SK-N-SH (cell line): ENCODE measurements around the gene NTRK2. TPM values are rescaled to one million over a fixed set of nuclear protein-coding genes. Genes with fewer than 3 reads are reported as not detected.

ENCODE experiments used
- CTCF ChIA-PET: fragments of 300-600, 350-600 bp; formaldehyde crosslinking; extraction: SDS; loops from one replicate; lab custom pipeline; 2021; lab: Yijun Ruan, JAX
- POLR2A ChIA-PET: fragments of 350-600 bp; sonication (Branson Sonifier 250); formaldehyde crosslinking; extraction: SDS; loops from one replicate; lab custom pipeline; 2020; ENCODE audit warnings: antibody characterized with exemption, inconsistent platforms; lab: Yijun Ruan, JAX
- DNase-seq: peaks from one replicate; pipeline ENCODE4 v3.0.0; 2012
- H2AFZ ChIP-seq: fragments of 200-600 bp; sonication (generic); 2 replicates; pipeline ENCODE4 v1.8.1; 2016; ENCODE audit warnings: antibody characterized with exemption, mild to moderate bottlenecking, low read depth
- H3F3A ChIP-seq: fragments of 200-600 bp; sonication (generic); replicated peaks from 2 replicates; pipeline ENCODE3; 2016; ENCODE audit warnings: antibody characterized with exemption, mild to moderate bottlenecking; ENCODE audit not compliant: insufficient read depth
- H3K27ac ChIP-seq, 2 experiments: fragments of 200-500 bp in 1 of 2; fragments of 200-600 bp in 1 of 2; sonication (Bioruptor generic) in 1 of 2; sonication (generic), shearing (Covaris generic) in 1 of 2; 2 replicates each; pipeline versions ENCODE4 v1.5.1 to v1.6.1; 2014 to 2016; ENCODE audit warnings: low read depth in 2 of 2, inconsistent platforms in 1 of 2, low read length in 1 of 2, mild to moderate bottlenecking in 1 of 2, mixed read lengths in 1 of 2
- H3K27me3 ChIP-seq: fragments of 200-600 bp; sonication (generic), shearing (Covaris generic); 2 replicates; pipeline ENCODE4 v1.6.1; 2016; ENCODE audit warnings: mixed run types; ENCODE audit not compliant: insufficient read depth
- H3K36me3 ChIP-seq, 2 experiments: fragments of 200-500 bp in 1 of 2; fragments of 200-600 bp in 1 of 2; sonication (Bioruptor generic) in 1 of 2; sonication (generic) in 1 of 2; replicated peaks in 1 of 2; 2 replicates each; pipeline versions ENCODE3 to v1.5.1; 2014 to 2016; ENCODE audit warnings: low read length in 1 of 2, mild to moderate bottlenecking in 1 of 2; ENCODE audit not compliant: insufficient read depth in 2 of 2, control insufficient read depth in 1 of 2
- H3K4me1 ChIP-seq, 2 experiments: fragments of 200-500 bp in 1 of 2; fragments of 200-600 bp in 1 of 2; sonication (Bioruptor generic) in 1 of 2; sonication (generic), shearing (Covaris generic) in 1 of 2; 2 replicates each; pipeline versions ENCODE4 v1.5.1 to v1.6.1; 2014 to 2016; ENCODE audit warnings: low read depth in 1 of 2, low read length in 1 of 2, mixed run types in 1 of 2; ENCODE audit not compliant: insufficient read depth in 2 of 2, control insufficient read depth in 1 of 2
- H3K4me2 ChIP-seq: fragments of 200-600 bp; sonication (generic), shearing (Covaris generic); 2 replicates; pipeline ENCODE4 v1.6.1; 2017; ENCODE audit warnings: mixed run types
- H3K4me3 ChIP-seq, 2 experiments: fragments of 200-500 bp in 1 of 2; fragments of 200-600 bp in 1 of 2; sonication (Bioruptor generic) in 1 of 2; sonication (generic), shearing (Covaris generic) in 1 of 2; 2 replicates each; pipeline versions ENCODE4 v1.5.1 to v1.8.1; 2014 to 2016; ENCODE audit warnings: low read depth in 2 of 2, inconsistent platforms in 1 of 2, low read length in 1 of 2, mild to moderate bottlenecking in 1 of 2, mixed read lengths in 1 of 2, moderate library complexity in 1 of 2
- H3K79me2 ChIP-seq: fragments of 200-600 bp; sonication (generic); 2 replicates; pipeline ENCODE4 v1.8.1; 2017; ENCODE audit warnings: mild to moderate bottlenecking; ENCODE audit not compliant: insufficient read depth
- H3K9ac ChIP-seq: fragments of 200-600 bp; sonication (generic); 2 replicates; pipeline ENCODE4 v1.6.1; 2017; ENCODE audit warnings: mixed run types
- H3K9me2 ChIP-seq: fragments of 200-600 bp; sonication (generic); 2 replicates; pipeline ENCODE4 v1.6.1; 2017; ENCODE audit warnings: mixed run types
- H3K9me3 ChIP-seq: fragments of 200-600 bp; sonication (generic); 2 replicates; pipeline ENCODE4 v1.6.1; 2017; ENCODE audit warnings: mixed run types, mild to moderate bottlenecking, moderate library complexity
- H4K20me1 ChIP-seq: fragments of 200-600 bp; sonication (generic); 2 replicates; pipeline ENCODE4 v1.6.1; 2017; ENCODE audit warnings: mild to moderate bottlenecking, mixed run types; ENCODE audit not compliant: insufficient read depth
- CHD2 ChIP-seq: fragments of 150-350 bp; IDR thresholded peaks from 2 replicates; pipeline ENCODE4 v1.6.1; 2018; ENCODE audit warnings: low read length; ENCODE audit not compliant: partially characterized antibody
- EP300 ChIP-seq, 2 experiments: IDR thresholded peaks; 2 replicates each; pipeline versions ENCODE4 v1.4.0 to v1.6.1; 2012; ENCODE audit warnings: borderline replicate concordance in 1 of 2, low read depth in 1 of 2, low read length in 1 of 2
- EZH2phosphoT487 ChIP-seq: fragments of 200-600 bp; sonication (generic); IDR thresholded peaks from 2 replicates; pipeline ENCODE4 v1.6.1; 2017; ENCODE audit warnings: low read depth, mixed run types, mild to moderate bottlenecking, antibody characterized with exemption, moderate library complexity, borderline replicate concordance
- FOXJ3 ChIP-seq: sonication (generic); formaldehyde crosslinking; IDR thresholded peaks from 2 replicates; pipeline ENCODE4 v1.5.1; 2020; ENCODE audit warnings: mild to moderate bottlenecking, missing genetic modification reagents
- GABPA ChIP-seq: IDR thresholded peaks from 2 replicates; pipeline ENCODE4 v1.4.0; 2012; ENCODE audit warnings: low read depth, mild to moderate bottlenecking
- GATA2 ChIP-seq: sonication (generic); formaldehyde crosslinking; IDR thresholded peaks from 2 replicates; pipeline ENCODE4 v1.5.0; 2020; ENCODE audit warnings: mild to moderate bottlenecking, missing genetic modification reagents
- JUND ChIP-seq: IDR thresholded peaks from 2 replicates; pipeline ENCODE4 v1.4.0; 2012
- NFIC ChIP-seq: IDR thresholded peaks from 2 replicates; pipeline ENCODE4 v1.4.0; 2012; ENCODE audit warnings: borderline replicate concordance
- NRF1 ChIP-seq: IDR thresholded peaks from 2 replicates; pipeline ENCODE4 v1.6.1; 2012; ENCODE audit warnings: low read depth, mild to moderate bottlenecking, low read length
- POLR2AphosphoS5 ChIP-seq: IDR thresholded peaks from 2 replicates; pipeline ENCODE4 v1.6.1; 2012; ENCODE audit warnings: low read depth, low read length
- RFX5 ChIP-seq: IDR thresholded peaks from 2 replicates; pipeline ENCODE4 v1.6.1; 2012; ENCODE audit warnings: mild to moderate bottlenecking, improper control_type of control experiment, low read length
- TCF12 ChIP-seq: IDR thresholded peaks from 2 replicates; pipeline ENCODE4 v1.4.0; 2012
- TEAD4 ChIP-seq: IDR thresholded peaks from 2 replicates; pipeline ENCODE4 v1.4.0; 2012; ENCODE audit warnings: mild to moderate bottlenecking, borderline replicate concordance; ENCODE audit not compliant: insufficient read depth
- WGBS: methylation state at CpG from one replicate; pipeline ENCODE4 v1.1.6; 2017; ENCODE audit warnings: low lambda C conversion rate; 5-methylcytosine and 5-hydroxymethylcytosine counted together
- polyA plus RNA-seq, 3 experiments: library from polyadenylated mRNA; depleted of rRNA; stranded (reverse); fragments of >200 nt; gene quantifications; 2 replicates each; pipeline ENCODE4 v1.2.3, GENCODE V29; 2012
- TF ChIP-seq, protein P1 (sequence below): fragments of 150-350 bp; IDR thresholded peaks from 2 replicates; pipeline ENCODE4 v1.6.1; 2016; ENCODE audit warnings: mild to moderate bottlenecking, low read depth, low read length
- TF ChIP-seq, protein P2 (sequence below): fragments of 150-350 bp; IDR thresholded peaks from 2 replicates; pipeline ENCODE4 v1.6.1; 2017; ENCODE audit warnings: antibody characterized with exemption, low read length, low read depth, borderline replicate concordance
- TF ChIP-seq, protein P3 (sequence below): IDR thresholded peaks from 2 replicates; pipeline ENCODE4 v1.6.1; 2012; ENCODE audit warnings: mild to moderate bottlenecking, low read depth, low read length, moderate library complexity
- TF ChIP-seq, protein P4 (sequence below): IDR thresholded peaks from 2 replicates; pipeline ENCODE4 v1.4.0; 2012; ENCODE audit warnings: low read depth, borderline replicate concordance

Gene NTRK2
- polyA plus RNA-seq, 1 of the 3 experiments (the other 2 are of a cell fraction): 0.05 TPM

DNA sequence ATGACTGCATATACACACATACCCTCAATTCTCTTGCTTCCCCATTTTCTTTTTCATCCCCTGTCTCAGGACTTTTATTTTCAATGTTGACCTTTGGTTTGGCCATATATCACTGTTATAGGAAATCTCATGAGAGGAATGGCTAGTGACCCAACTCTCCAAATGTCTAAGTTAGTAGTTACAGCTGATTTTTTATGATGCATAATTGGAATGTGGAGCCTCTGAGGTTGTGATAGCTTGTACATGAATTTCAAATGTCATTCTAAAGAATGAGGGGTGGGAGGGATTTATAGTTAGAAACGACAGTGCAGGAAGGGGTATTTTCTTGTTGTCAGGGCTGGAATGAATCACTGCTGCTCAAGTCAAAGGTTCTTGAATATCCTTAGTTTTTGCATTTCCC, 356.1 kb downstream of the NTRK2 start:
- Histone ChIP-seq H2AFZ (no peak overlapping the region), H3K9ac (no peak overlapping the region), H3K27ac (no peak overlapping the region), H3K9me3 (no peaks in the 10 kb centered on the region), H3K79me2 (no peaks in the 10 kb centered on the region), H3K9me2 (no peaks in the 10 kb centered on the region), H3K4me3 (no peak overlapping the region), H3F3A (no peaks in the 10 kb centered on the region), H3K4me1 (no peaks in the 10 kb centered on the region), H4K20me1 (no peaks in the 10 kb centered on the region), H3K36me3 (no peaks in the 10 kb centered on the region), H3K27me3 (no peaks in the 10 kb centered on the region), H3K4me2 (no peak overlapping the region)
- WGBS: 17% methylated on average over 1 of the region's 1 CpG
- no peak for DNase-seq
- ChIA-PET POLR2A (no interaction called here), CTCF (interaction anchor here (1.2 to 1.5 kb wide), 2 partner anchors 11 to 357 kb away, joined by 4 to 5 read pairs; no protein-coding TSS in a partner anchor)
- TF ChIP-seq, protein P1, sequence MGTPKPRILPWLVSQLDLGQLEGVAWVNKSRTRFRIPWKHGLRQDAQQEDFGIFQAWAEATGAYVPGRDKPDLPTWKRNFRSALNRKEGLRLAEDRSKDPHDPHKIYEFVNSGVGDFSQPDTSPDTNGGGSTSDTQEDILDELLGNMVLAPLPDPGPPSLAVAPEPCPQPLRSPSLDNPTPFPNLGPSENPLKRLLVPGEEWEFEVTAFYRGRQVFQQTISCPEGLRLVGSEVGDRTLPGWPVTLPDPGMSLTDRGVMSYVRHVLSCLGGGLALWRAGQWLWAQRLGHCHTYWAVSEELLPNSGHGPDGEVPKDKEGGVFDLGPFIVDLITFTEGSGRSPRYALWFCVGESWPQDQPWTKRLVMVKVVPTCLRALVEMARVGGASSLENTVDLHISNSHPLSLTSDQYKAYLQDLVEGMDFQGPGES: no peak
- TF ChIP-seq GATA2 (CRISPR knock-in tag) (no peak), CHD2 (no peak), TEAD4 (no peak), NRF1 (no peak), GABPA (no peak), NFIC (no peak), TCF12 (no peak), JUND (no peak), POLR2AphosphoS5 (no peak), RFX5 (no peak)
- TF ChIP-seq, protein P2, sequence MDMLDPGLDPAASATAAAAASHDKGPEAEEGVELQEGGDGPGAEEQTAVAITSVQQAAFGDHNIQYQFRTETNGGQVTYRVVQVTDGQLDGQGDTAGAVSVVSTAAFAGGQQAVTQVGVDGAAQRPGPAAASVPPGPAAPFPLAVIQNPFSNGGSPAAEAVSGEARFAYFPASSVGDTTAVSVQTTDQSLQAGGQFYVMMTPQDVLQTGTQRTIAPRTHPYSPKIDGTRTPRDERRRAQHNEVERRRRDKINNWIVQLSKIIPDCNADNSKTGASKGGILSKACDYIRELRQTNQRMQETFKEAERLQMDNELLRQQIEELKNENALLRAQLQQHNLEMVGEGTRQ: no peak
- TF ChIP-seq, protein P3, sequence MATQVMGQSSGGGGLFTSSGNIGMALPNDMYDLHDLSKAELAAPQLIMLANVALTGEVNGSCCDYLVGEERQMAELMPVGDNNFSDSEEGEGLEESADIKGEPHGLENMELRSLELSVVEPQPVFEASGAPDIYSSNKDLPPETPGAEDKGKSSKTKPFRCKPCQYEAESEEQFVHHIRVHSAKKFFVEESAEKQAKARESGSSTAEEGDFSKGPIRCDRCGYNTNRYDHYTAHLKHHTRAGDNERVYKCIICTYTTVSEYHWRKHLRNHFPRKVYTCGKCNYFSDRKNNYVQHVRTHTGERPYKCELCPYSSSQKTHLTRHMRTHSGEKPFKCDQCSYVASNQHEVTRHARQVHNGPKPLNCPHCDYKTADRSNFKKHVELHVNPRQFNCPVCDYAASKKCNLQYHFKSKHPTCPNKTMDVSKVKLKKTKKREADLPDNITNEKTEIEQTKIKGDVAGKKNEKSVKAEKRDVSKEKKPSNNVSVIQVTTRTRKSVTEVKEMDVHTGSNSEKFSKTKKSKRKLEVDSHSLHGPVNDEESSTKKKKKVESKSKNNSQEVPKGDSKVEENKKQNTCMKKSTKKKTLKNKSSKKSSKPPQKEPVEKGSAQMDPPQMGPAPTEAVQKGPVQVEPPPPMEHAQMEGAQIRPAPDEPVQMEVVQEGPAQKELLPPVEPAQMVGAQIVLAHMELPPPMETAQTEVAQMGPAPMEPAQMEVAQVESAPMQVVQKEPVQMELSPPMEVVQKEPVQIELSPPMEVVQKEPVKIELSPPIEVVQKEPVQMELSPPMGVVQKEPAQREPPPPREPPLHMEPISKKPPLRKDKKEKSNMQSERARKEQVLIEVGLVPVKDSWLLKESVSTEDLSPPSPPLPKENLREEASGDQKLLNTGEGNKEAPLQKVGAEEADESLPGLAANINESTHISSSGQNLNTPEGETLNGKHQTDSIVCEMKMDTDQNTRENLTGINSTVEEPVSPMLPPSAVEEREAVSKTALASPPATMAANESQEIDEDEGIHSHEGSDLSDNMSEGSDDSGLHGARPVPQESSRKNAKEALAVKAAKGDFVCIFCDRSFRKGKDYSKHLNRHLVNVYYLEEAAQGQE: no peak

DNA sequence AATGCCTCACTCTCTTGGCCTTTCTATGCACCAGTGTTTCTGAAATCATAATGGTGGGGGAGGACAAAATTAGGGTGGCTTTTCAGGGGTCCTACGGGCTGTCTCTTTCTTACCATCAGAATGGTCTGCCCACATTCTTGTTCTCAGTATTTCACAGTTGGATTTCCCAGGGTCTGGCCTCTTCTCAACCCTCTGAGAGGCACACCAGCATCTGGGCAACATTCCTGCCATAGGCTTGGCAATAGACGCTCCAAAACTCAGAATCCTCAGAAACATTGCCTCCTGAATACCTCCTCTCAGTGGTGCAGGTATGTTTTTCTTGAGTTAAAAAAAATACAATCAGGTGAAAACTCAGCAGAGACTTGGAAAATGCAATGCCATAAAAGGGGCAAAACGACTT, 358.3 kb downstream of the NTRK2 start:
- Histone ChIP-seq H3K4me1 (no peaks in the 10 kb centered on the region), H3K36me3 (no peaks in the 10 kb centered on the region), H3K79me2 (no peaks in the 10 kb centered on the region), H3K4me2 (no peak overlapping the region), H3K4me3 (no peak overlapping the region), H3K9me2 (no peaks in the 10 kb centered on the region), H2AFZ (no peak overlapping the region)
- CTCF ChIA-PET: no interaction called here
- no peak for DNase-seq
- TF ChIP-seq, protein P4, sequence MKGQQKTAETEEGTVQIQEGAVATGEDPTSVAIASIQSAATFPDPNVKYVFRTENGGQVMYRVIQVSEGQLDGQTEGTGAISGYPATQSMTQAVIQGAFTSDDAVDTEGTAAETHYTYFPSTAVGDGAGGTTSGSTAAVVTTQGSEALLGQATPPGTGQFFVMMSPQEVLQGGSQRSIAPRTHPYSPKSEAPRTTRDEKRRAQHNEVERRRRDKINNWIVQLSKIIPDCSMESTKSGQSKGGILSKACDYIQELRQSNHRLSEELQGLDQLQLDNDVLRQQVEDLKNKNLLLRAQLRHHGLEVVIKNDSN: no peak
- no peak for TF ChIP-seq EP300 (IDR thresholded peaks at IDR 0.05; ENCODE audit: borderline replicate concordance in 1 of 2, low read depth in 1 of 2, low read length in 1 of 2)
- no peak for TF ChIP-seq JUND
- no peak for TF ChIP-seq EZH2phosphoT487
- no peak for TF ChIP-seq FOXJ3 (CRISPR knock-in tag)
- TF ChIP-seq, all 33 proteins: peak for 0
- Histone ChIP-seq H3F3A (no peaks in the 10 kb centered on the region), H3K27ac (no peak overlapping the region), H3K9ac (no peak overlapping the region), H3K9me3 (no peaks in the 10 kb centered on the region), H3K27me3 (no peaks in the 10 kb centered on the region), H4K20me1 (no peaks in the 10 kb centered on the region)
- POLR2A ChIA-PET: no interaction called here
- WGBS: 33% methylated on average over 3 of the region's 3 CpGs
